ENCODE results near the gene SMC4. TPM values are rescaled to one million over a fixed set of nuclear protein-coding genes. Genes with fewer than 3 reads are reported as not detected.

Gene SMC4
- total and polyA plus RNA-seq, 10 of the 15 experiments (the other 5 are each of a cell fraction or from before 2014, with no cell fraction given): 75.6 to 288 (median 136) TPM

DNA sequence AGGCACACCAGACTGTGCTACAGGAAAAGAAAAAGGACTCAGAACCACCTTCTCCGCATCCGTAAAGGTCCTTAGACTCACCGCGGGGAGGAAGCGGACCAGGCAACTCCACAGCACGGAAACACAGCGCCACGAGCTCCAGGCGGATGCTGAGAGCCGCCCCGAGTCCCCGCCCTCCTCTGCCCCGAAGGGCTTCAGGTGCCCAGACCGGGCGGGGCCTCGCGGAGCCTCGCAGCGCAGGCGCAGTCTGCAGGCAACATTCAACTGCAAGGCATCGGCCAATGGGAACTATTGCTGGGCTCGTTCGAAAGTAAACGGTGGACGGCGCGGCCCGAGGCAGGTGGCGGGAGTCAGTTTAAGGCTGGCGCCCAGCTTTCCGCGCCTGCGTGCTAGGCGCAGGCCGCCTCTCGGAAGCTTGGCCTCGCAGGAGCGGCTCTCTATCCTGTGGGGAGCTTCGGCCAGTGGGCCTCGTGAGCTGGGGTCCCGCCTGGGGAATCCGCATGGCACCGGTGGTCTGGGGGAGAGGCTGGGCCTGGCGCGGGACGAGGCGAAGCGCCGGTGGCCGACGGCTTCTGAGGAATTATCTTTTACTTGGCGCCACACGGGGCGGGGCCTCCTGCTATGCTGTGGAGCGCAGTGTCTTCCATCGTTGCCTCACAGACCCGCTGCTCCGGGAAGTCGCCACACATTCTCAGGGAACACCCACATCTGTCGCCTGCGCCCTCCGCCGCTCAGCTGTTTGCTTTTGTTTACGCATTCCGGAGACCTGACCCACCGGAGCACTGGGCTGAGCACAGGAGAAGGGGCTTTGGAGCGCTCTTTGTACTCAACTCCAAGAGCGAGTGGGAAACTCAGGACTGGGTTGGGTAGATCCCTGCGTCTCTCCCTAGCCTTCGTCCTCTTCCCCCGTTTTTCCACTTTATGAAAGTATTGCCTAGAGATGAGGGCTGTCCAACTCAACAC, 50.5 kb downstream of the SMC4 start, which contains the start of gene TRIM59 (continued):
- peak; percentile 93 for TF ChIP-seq KLF5 (IDR thresholded peaks at IDR 0.05; ENCODE audit: partially characterized antibody)
- TF ChIP-seq RELB (IDR thresholded peaks at IDR 0.05; ENCODE audit: low read depth): peak; percentile 57; the same call in 1 of the 2 replicates
- peak; percentile 8 to 50; a peak in 1 of 4 replicates for TF ChIP-seq IKZF2 (IDR thresholded peaks at IDR 0.05)
- TF ChIP-seq MYC (IDR thresholded peaks at IDR 0.05; ENCODE audit: insufficient read depth, insufficient read length, insufficient replicate concordance, low read length, severe bottlenecking): no peak
- TF ChIP-seq SMAD5 (IDR thresholded peaks at IDR 0.05; ENCODE audit: low read depth): 0 out of 2 replicates have a peak, but pooled peaks have one; percentile 39
- no peak for TF ChIP-seq CHD4 (IDR thresholded peaks at IDR 0.05)
- no peak for TF ChIP-seq ZNF622 (IDR thresholded peaks at IDR 0.05)
- TF ChIP-seq DPF2 (IDR thresholded peaks at IDR 0.05): peak; percentile 56
- TF ChIP-seq MLLT1 (IDR thresholded peaks at IDR 0.05): no peak; the same call in 1 of the 2 replicates
- TF ChIP-seq CEBPZ (IDR thresholded peaks at IDR 0.05; ENCODE audit: low read depth, low read length): no peak
- peak; percentile 96; the same call in 1 of the 2 replicates for TF ChIP-seq CBX5 (IDR thresholded peaks at IDR 0.05; ENCODE audit: low read depth)
- TF ChIP-seq GABPA (IDR thresholded peaks at IDR 0.05; ENCODE audit: low read depth): no peak
- TF ChIP-seq NFIC (IDR thresholded peaks at IDR 0.05; ENCODE audit: low read depth, low read length): no peak
- no peak for TF ChIP-seq NFYA (IDR thresholded peaks at IDR 0.05; ENCODE audit: borderline replicate concordance, low read depth, low read length)
- TF ChIP-seq, protein P1, sequence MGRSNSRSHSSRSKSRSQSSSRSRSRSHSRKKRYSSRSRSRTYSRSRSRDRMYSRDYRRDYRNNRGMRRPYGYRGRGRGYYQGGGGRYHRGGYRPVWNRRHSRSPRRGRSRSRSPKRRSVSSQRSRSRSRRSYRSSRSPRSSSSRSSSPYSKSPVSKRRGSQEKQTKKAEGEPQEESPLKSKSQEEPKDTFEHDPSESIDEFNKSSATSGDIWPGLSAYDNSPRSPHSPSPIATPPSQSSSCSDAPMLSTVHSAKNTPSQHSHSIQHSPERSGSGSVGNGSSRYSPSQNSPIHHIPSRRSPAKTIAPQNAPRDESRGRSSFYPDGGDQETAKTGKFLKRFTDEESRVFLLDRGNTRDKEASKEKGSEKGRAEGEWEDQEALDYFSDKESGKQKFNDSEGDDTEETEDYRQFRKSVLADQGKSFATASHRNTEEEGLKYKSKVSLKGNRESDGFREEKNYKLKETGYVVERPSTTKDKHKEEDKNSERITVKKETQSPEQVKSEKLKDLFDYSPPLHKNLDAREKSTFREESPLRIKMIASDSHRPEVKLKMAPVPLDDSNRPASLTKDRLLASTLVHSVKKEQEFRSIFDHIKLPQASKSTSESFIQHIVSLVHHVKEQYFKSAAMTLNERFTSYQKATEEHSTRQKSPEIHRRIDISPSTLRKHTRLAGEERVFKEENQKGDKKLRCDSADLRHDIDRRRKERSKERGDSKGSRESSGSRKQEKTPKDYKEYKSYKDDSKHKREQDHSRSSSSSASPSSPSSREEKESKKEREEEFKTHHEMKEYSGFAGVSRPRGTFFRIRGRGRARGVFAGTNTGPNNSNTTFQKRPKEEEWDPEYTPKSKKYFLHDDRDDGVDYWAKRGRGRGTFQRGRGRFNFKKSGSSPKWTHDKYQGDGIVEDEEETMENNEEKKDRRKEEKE (IDR thresholded peaks at IDR 0.05): no peak
- TF ChIP-seq, protein P2, sequence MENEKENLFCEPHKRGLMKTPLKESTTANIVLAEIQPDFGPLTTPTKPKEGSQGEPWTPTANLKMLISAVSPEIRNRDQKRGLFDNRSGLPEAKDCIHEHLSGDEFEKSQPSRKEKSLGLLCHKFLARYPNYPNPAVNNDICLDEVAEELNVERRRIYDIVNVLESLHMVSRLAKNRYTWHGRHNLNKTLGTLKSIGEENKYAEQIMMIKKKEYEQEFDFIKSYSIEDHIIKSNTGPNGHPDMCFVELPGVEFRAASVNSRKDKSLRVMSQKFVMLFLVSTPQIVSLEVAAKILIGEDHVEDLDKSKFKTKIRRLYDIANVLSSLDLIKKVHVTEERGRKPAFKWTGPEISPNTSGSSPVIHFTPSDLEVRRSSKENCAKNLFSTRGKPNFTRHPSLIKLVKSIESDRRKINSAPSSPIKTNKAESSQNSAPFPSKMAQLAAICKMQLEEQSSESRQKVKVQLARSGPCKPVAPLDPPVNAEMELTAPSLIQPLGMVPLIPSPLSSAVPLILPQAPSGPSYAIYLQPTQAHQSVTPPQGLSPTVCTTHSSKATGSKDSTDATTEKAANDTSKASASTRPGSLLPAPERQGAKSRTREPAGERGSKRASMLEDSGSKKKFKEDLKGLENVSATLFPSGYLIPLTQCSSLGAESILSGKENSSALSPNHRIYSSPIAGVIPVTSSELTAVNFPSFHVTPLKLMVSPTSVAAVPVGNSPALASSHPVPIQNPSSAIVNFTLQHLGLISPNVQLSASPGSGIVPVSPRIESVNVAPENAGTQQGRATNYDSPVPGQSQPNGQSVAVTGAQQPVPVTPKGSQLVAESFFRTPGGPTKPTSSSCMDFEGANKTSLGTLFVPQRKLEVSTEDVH (IDR thresholded peaks at IDR 0.05; ENCODE audit: low read depth, partially characterized antibody): peak; percentile 42

Measured in GM12878 (cell line).